GM18867 (cell line): ENCODE measurements around the gene MEX3A.
"Not testable (repeated sequence)": the region's sequence is repeated elsewhere in the genome, so short reads cannot be mapped to it uniquely, and the experiment has no call there.

Experiments used
- ATAC-seq: cut with Tn5 transposase; IDR thresholded peaks from one replicate; pipeline ENCODE4 v1.9.1; 2021; ENCODE audit warnings: mild to moderate bottlenecking, moderate library complexity; ENCODE audit not compliant: unreplicated experiment

Gene MEX3A

GRCh38 chr1:156082309-156083091 is at the start of gene MEX3A:
Gene MEX3A (minus strand): TSS chr1:156082465. CDS start chr1:156081998, 467 bp downstream.
- peak; percentile 55 for ATAC-seq

- ATAC-seq = no peak
These were observed 48.3 kb upstream of the MEX3A start for GRCh38 chr1:156130578-156130942.

- peak; percentile 30 for ATAC-seq
These were observed 47.7 kb upstream of the MEX3A start for GRCh38 chr1:156129687-156130577.

- ATAC-seq = no peak
These were observed 46.7 kb upstream of the MEX3A start for GRCh38 chr1:156128654-156129597.

- no peak for ATAC-seq
These were observed 46.0 kb upstream of the MEX3A start for GRCh38 chr1:156128308-156128653.

GRCh38 chr1:156126630-156127534 is 44.6 kb upstream of the MEX3A start:
- ATAC-seq = peak; percentile 44

- ATAC-seq = peak; percentile 31
These were observed 43.9 kb upstream of the MEX3A start for GRCh38 chr1:156126043-156126629.

GRCh38 chr1:156125544-156125943 is 43.3 kb upstream of the MEX3A start:
- not testable (repeated sequence) for ATAC-seq

GRCh38 chr1:156124557-156125483 is 42.6 kb upstream of the MEX3A start:
- ATAC-seq = no peak

GRCh38 chr1:156123356-156124196 is 41.3 kb upstream of the MEX3A start:
- ATAC-seq = no peak

GRCh38 chr1:156122519-156123355 is 40.5 kb upstream of the MEX3A start:
- ATAC-seq = no peak

- ATAC-seq = no peak
These were observed 39.8 kb upstream of the MEX3A start for GRCh38 chr1:156122086-156122485.

- no peak for ATAC-seq
These were observed 39.2 kb upstream of the MEX3A start for GRCh38 chr1:156121457-156121856.

GRCh38 chr1:156121005-156121404 is 38.7 kb upstream of the MEX3A start:
- not testable (repeated sequence) for ATAC-seq

- ATAC-seq = no peak
These were observed 38.1 kb upstream of the MEX3A start for GRCh38 chr1:156120318-156120717.

GRCh38 chr1:156119503-156120209 is 37.4 kb upstream of the MEX3A start:
- no peak for ATAC-seq
